Hepatic stellate cell (primary cell): ENCODE measurements around the gene THOP1.
A peak's percentile ranks its signal among the peaks of the same experiment; 100 is the strongest.
"Not testable (repeated sequence)": the region's sequence is repeated elsewhere in the genome, so short reads cannot be mapped to it uniquely, and the experiment has no call there.

Source experiments
- DNase-seq: peaks from one replicate; pipeline ENCODE4 v3.0.0; 2011; ENCODE audit warnings: low spot score

The THOP1 gene

DNA sequence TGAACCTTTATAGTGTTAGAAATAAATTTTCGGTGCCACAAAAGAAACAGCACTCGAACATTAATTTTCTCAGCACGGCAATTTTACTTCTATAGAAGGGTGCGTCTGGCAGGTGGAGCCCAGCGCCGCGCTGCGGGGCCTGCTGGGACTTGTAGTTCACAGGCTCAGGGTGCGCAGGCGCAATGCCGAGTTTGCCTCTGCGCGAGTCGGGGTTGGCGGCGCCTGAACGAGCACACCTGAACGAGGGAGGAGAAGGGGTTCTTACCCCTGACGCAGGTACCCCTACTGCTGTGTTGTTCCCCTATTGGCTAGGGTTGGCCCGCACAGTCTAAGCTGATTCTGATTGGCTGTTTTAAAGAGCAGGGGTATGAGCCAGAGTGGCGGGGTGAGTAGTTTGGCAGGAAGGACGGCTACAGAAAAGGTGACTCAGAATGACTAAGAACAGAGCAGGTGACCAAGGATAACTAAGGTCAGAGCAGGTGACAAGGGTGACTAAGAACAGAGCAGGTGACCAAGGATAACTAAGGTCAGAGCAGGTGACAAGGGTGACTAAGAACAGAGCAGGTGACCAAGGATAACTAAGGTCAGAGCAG is 32.0 kb downstream of the THOP1 start:
- not testable (repeated sequence) for DNase-seq

GRCh38 chr19:2819540-2820111 is 34.3 kb downstream of the THOP1 start, which contains the start of gene ZNF554:
ZNF554 (plus strand) TSS chr19:2819868; CDS start chr19:2820072, 204 bp downstream.
- DNase-seq = peak; percentile 96

GRCh38 chr19:2820112-2820702 is 34.9 kb downstream of the THOP1 start:
- no peak for DNase-seq

DNA sequence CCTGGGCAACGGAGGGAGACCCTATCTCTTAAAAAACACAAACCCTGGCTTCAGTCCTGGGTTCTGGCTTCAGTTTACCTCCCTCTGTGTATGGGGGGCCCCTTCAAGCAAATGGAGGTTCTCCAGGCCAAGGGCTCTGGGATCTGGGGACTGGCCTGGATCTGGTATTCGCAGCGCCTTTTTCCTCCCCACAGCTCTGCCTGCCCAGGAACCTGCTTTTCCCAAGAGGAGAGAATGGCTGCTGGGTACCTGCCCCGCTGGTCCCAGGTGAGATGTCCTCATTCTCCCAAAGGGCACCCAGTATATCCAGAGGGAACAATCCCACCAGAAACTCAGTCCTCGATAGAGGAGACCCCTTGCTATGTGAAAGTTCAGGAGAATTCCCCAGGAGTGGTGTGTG is 37.5 kb downstream of the THOP1 start:
- DNase-seq = no peak

DNA sequence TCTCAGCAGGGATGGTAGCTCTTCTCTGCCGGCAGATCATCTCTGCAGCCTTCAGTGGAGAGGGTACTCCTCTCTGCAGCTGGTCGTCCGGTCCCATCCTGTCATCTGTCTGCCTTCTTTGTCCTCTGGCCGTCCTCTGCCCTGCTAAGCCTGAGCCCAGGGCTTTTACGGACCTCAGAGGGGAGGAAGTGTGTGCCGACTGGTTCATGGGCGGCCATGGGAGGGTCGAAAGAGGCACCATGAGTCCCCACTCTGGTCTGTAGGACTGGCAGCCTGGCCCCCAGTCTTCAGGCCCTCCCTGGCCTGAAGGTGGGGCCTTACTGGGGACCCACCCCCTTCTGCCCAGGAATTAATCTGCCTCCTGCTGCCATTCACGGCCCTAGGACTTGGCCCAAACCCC is 38.3 kb downstream of the THOP1 start:
- DNase-seq = no peak

DNA sequence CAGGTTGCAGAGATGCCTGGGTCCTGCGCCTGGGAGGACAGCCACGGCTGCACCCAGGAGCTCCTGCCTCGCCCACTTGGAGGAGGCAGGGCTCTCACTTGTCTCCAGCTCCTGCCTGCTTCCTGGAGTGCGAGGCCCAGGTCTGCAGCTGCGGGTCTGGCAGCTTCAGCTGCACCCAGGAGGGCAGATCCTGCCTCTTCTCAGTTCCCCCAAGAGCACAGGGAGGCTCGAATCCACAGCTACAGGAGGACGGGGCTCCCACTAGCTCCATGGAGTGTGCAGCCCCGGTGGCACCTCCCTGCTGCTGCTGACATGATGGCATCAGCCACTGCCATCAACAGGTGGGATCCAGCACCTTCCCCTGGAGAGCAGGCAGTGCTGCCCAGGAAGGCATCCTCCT is 38.8 kb downstream of the THOP1 start:
- no peak for DNase-seq

GRCh38 chr19:2827022-2827421 is 41.7 kb downstream of the THOP1 start:
- DNase-seq = no peak

GRCh38 chr19:2827840-2828489 is 42.7 kb downstream of the THOP1 start:
- DNase-seq = no peak

DNA sequence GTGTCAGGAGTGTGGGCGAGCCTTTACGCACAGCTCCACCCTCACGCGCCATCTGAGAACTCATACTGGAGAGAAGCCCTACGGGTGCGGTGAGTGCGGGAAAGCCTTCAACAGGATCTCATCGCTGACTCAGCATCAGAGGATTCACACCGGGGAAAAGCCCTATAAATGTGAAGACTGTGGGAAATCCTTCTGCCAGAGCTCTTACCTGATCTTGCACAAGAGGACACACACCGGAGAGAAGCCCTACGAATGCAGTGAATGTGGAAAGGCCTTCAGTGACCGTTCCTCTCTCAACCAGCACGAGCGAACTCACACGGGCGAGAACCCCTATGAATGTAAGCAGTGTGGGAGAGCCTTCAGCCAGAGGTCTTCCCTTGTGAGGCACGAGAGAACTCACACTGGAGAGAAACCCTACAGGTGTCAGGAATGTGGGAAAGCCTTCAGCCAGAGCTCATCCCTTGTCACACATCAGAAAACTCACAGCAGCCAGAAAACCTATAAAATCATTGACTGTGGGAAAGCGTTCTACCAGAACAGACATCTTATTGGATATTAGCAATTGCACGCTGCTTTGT is 49.1 kb downstream of the THOP1 start:
- DNase-seq = no peak

DNA sequence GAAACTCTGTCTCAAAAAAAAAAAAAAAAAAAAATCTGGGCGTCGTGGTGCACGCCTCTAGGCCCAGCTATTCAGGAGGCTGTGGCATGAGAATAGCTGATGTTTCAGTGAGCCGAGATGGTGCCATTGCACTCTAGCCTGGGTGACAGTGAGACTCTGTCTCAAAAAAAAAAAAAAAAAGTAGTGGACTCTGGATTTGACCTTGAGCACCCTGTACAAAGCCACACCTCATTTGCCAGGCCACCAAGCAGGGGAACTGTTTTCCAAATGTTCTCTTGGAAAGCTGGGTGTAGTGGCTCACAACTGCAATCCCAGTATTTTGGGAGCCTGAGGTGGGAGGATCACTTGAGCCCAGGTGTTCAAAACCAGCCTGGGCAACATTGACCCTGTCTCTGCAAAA is 52.1 kb downstream of the THOP1 start:
- no peak for DNase-seq

DNA sequence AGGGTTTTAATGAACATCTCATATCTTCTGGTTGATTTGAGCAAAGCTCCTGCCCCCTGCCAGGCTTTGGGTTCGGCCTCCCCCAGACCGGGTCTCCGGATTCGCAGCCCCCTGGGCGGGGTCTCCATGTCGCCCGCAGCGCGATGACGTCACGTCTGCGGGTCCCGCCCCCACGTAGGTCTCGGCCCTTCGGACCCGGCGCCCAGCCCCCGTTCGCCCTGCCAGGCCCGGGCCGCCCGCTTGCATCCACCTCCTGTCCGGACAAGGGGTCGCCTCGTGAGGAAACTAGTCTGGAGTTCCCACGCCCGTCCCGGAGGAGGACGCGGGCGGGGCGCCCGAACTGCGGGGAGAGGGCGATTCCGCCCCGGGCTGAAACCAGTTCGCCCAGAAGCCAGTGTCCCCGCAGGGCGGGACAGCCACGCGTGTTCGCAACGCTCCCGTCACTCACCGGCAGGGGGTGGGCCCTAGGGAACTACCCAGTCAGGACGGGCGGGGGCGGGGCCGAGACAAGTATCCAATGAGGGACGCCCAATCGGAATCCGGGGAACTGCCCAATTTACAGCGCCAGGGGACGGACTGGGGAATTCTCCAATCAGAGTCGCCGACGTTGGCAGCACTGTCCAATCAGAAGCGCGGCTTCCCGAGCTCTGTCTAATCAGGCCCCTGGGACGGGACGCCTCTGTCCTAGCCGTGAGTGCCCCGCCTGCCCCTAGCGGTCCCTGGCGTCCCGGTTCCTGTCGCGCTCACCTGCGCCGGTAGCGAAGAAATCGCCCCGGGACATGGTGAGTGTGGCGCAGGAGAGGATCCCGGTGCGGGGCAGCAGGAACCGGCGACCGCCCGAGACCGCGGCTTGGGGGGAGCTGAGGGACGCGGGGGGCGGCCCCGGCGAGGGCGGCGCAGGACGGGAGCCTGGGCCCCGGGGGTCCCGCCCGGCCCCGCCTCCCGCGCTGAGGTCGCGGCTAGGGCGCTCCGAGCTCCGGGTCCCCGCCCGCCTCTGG is 55.8 kb downstream of the THOP1 start, which contains the start of gene ZNF555:
Gene ZNF555 (plus strand): TSS at position 682 of the 998 bp plus-strand sequence. CDS start 98 bp downstream, at position 780.
- DNase-seq = peak; percentile 99

GRCh38 chr19:2841855-2842574 is 56.7 kb downstream of the THOP1 start:
- DNase-seq = no peak

- DNase-seq = no peak
Observed at GRCh38 chr19:2845107-2845506, 59.8 kb downstream of the THOP1 start.

GRCh38 chr19:2846180-2846894 is 61.0 kb downstream of the THOP1 start:
- no peak for DNase-seq

DNA sequence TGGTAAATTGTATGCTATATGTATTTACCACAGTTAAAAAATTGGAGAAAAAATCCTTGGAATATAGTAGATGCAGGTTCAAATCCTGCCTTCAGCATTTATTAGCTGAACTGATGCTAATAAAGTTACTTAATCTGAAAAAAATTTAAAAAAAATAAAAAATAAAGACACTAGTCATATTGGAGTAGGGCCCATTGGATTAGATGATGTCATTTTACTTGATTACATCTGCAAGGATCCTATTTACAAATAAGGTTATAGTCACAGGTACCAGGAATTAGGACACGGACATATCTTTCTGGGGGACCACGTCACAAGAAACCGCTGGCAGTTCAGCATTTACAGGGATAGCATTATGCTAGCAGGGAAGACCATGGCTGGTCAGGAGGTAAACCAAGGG is 62.2 kb downstream of the THOP1 start:
- DNase-seq = no peak

GRCh38 chr19:2848616-2849015 is 63.3 kb downstream of the THOP1 start:
- DNase-seq = no peak

- no peak for DNase-seq
Observed at GRCh38 chr19:2850256-2850925, 65.1 kb downstream of the THOP1 start.

DNA sequence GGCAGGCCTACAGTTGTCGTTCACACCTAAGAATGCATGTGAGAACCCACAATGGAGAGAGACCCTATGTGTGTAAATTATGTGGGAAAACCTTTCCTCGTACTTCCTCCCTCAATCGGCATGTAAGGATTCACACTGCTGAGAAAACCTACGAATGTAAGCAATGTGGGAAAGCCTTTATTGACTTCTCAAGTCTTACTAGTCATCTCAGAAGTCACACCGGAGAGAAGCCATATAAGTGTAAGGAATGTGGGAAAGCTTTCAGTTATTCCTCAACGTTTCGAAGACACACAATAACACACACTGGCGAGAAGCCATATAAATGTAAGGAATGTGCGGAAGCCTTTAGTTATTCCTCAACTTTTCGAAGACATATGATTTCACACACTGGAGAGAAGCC is 67.3 kb downstream of the THOP1 start:
- DNase-seq = no peak

- DNase-seq = no peak
Observed at GRCh38 chr19:2853015-2853606, 67.8 kb downstream of the THOP1 start.
